KOPT-K1 (cell line): ENCODE results near the gene MVB12B.

Source experiments
- H3K27ac ChIP-seq: fragments of 200-600 bp; sonication (generic); 2 replicates; pipeline ENCODE4 v1.5.1; 2016; ENCODE audit warnings: antibody characterized with exemption, mild to moderate bottlenecking, low read depth, low read length; ENCODE audit not compliant: poor library complexity, severe bottlenecking
- H3K36me3 ChIP-seq: fragments of 200-600 bp; sonication (generic); 2 replicates; pipeline ENCODE4 v1.5.1; 2017; ENCODE audit warnings: antibody characterized with exemption, mild to moderate bottlenecking, low read length, moderate library complexity; ENCODE audit not compliant: insufficient read depth
- H3K9me3 ChIP-seq: fragments of 200-600 bp; sonication (generic); 2 replicates; pipeline ENCODE4 v1.5.1; 2017; ENCODE audit warnings: antibody characterized with exemption, low read length, mild to moderate bottlenecking; ENCODE audit not compliant: insufficient read depth, poor library complexity, severe bottlenecking

The MVB12B gene

GRCh38 chr9:126316085-126316655 lies 10.5 kb upstream of the MVB12B start:
- no peaks in the 10 kb centered on the region for H3K36me3 ChIP-seq
- no peaks in the 10 kb centered on the region for H3K9me3 ChIP-seq
- H3K27ac ChIP-seq = no peak overlapping the region

- H3K27ac ChIP-seq = no peak overlapping the region
- no peaks in the 10 kb centered on the region for H3K36me3 ChIP-seq
- H3K9me3 ChIP-seq = no peaks in the 10 kb centered on the region
These were observed 9.1 kb upstream of the MVB12B start for GRCh38 chr9:126317513-126317912.

- Histone ChIP-seq H3K36me3 (no peaks in the 10 kb centered on the region), H3K9me3 (peaks cover 7% of the 10 kb centered on the region), H3K27ac (no peak overlapping the region)
These were observed 7.8 kb upstream of the MVB12B start for GRCh38 chr9:126318858-126319257.

GRCh38 chr9:126319671-126320070 lies 7.0 kb upstream of the MVB12B start:
- Histone ChIP-seq H3K9me3 (peaks cover 15% of the 10 kb centered on the region), H3K36me3 (no peaks in the 10 kb centered on the region), H3K27ac (no peak overlapping the region)

- no peaks in the 10 kb centered on the region for H3K36me3 ChIP-seq
- H3K9me3 ChIP-seq = peaks cover 21% of the 10 kb centered on the region
- no peak overlapping the region for H3K27ac ChIP-seq
These were observed 6.3 kb upstream of the MVB12B start for GRCh38 chr9:126320158-126320922.

- Histone ChIP-seq H3K9me3 (peaks cover 21% of the 10 kb centered on the region), H3K36me3 (no peaks in the 10 kb centered on the region), H3K27ac (no peak overlapping the region)
These were observed 4.9 kb upstream of the MVB12B start for GRCh38 chr9:126321742-126322141.

GRCh38 chr9:126325821-126326220 lies 808 bp upstream of the MVB12B start:
- H3K9me3 ChIP-seq = peaks cover 21% of the 10 kb centered on the region
- no peaks in the 10 kb centered on the region for H3K36me3 ChIP-seq
- H3K27ac ChIP-seq = peak overlapping the region; percentile 71

GRCh38 chr9:126327006-126327713 lies 531 bp downstream of the MVB12B start:
- Histone ChIP-seq H3K9me3 (peaks cover 21% of the 10 kb centered on the region), H3K27ac (peak overlapping the region; percentile 64), H3K36me3 (no peaks in the 10 kb centered on the region)

GRCh38 chr9:126327714-126328185 lies 1.1 kb downstream of the MVB12B start:
- Histone ChIP-seq H3K36me3 (no peaks in the 10 kb centered on the region), H3K27ac (peak overlapping the region; percentile 64), H3K9me3 (peaks cover 21% of the 10 kb centered on the region)

GRCh38 chr9:126328407-126328806 lies 1.8 kb downstream of the MVB12B start:
- Histone ChIP-seq H3K9me3 (peaks cover 18% of the 10 kb centered on the region), H3K27ac (peak overlapping the region; percentile 64), H3K36me3 (no peaks in the 10 kb centered on the region)

- H3K27ac ChIP-seq = peak overlapping the region; percentile 43
- H3K36me3 ChIP-seq = no peaks in the 10 kb centered on the region
- H3K9me3 ChIP-seq = peaks cover 6% of the 10 kb centered on the region
These were observed 3.0 kb downstream of the MVB12B start for GRCh38 chr9:126329476-126330275.

- H3K27ac ChIP-seq = peak overlapping the region; percentile 43
- no peaks in the 10 kb centered on the region for H3K9me3 ChIP-seq
- H3K36me3 ChIP-seq = no peaks in the 10 kb centered on the region; the same call in 1 of the 2 replicates
These were observed 3.9 kb downstream of the MVB12B start for GRCh38 chr9:126330536-126330935.

- no peaks in the 10 kb centered on the region for H3K9me3 ChIP-seq
- peak overlapping the region; percentile 37 for H3K27ac ChIP-seq
- H3K36me3 ChIP-seq = no peaks in the 10 kb centered on the region; the same call in 1 of the 2 replicates
These were observed 5.5 kb downstream of the MVB12B start for GRCh38 chr9:126331964-126332748.
